Endometrial microvascular endothelial cells (primary cell): Measurements from ENCODE around the gene SKIDA1. TPM values are rescaled to one million over a fixed set of nuclear protein-coding genes. Genes with fewer than 3 reads are reported as not detected.

Experiments
- total RNA-seq: library from RNA; depleted of rRNA; stranded (reverse); fragments of >200 nt; gene quantifications from one replicate; pipeline ENCODE4 v1.2.3, GENCODE V29; 2015; ENCODE audit errors: inconsistent ontology term

Gene SKIDA1
- total RNA-seq, 1 donor from 2014 or later, result 0.19 TPM

Other genes starting within 250 kb of the SKIDA1 start
- gene MLLT10, start 8.6 kb upstream of the SKIDA1 start, total RNA-seq, result 19.2 TPM